ENCODE data around the gene RNASEL.

GRCh38 chr1:182629499-182630096, 40.5 kb upstream of the RNASEL start:
- no peak for TF ChIP-seq CTCF (IDR thresholded peaks at IDR 0.05; ENCODE audit: low read length)
- no peak for TF ChIP-seq EZH2 (IDR thresholded peaks at IDR 0.05; ENCODE audit: borderline replicate concordance, low read length)

All from OCI-LY1 (cell line).